ENCODE measurements around the gene TLK2.

The TLK2 gene

DNA sequence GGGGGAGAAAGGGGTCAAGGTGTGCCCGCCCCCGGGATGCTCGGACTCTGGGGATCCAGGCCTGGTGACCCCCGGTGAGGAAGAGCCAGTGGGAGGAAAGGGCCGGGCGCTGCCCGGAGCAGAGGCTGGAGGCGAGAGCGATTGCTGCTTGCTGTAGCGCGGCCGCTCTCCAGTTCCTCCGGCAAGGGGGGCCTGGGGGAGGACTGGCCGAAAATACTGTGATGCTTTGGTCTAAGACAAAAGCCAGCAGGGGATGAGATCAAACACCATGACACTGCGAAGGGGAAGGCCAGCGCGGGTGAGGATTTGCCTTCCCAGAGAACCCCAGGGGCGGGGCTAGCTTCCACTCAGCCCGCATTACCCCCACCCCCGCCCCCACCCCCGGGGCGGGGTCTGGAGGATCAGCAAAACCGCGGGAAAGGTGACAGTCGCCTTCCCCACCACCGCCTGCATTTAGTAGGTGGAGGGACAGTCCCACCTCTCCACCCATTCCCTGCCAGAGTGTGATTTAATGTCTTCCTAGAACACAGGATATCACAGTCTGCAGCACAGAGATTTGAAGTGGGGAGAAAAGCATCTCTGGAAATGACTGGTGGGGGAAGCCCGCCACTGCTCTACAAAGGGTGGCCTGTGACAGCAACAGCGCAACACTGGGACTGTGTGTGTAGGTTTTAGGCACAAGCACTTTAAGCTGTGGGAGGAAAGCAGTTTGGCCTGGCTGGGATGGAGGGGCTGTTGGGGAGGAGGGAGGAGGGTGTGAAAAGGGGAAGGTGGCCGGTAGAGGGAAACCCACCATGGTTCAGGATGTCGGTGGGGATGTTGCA is 174.6 kb downstream of the TLK2 start:
- H3K9me3 ChIP-seq (ENCODE audit: control insufficient read depth, low read depth, low read length), result no peaks in the 10 kb centered on the region
- H3K27me3 ChIP-seq (ENCODE audit: control insufficient read depth, insufficient read depth, low read length), result peaks cover 8% of the 10 kb centered on the region
- H3K4me3 ChIP-seq (ENCODE audit: low read length), result peak overlapping the region; percentile 65
- peaks cover 20% of the 10 kb centered on the region for H3K4me1 ChIP-seq (ENCODE audit: control insufficient read depth, low read depth, low read length)
- H3K36me3 ChIP-seq (ENCODE audit: control insufficient read depth, low read depth, low read length), result no peaks in the 10 kb centered on the region
- H3K27ac ChIP-seq (ENCODE audit: low read length), result no peak overlapping the region
- H3K9ac ChIP-seq (ENCODE audit: low read length), result peak overlapping the region; percentile 63

DNA sequence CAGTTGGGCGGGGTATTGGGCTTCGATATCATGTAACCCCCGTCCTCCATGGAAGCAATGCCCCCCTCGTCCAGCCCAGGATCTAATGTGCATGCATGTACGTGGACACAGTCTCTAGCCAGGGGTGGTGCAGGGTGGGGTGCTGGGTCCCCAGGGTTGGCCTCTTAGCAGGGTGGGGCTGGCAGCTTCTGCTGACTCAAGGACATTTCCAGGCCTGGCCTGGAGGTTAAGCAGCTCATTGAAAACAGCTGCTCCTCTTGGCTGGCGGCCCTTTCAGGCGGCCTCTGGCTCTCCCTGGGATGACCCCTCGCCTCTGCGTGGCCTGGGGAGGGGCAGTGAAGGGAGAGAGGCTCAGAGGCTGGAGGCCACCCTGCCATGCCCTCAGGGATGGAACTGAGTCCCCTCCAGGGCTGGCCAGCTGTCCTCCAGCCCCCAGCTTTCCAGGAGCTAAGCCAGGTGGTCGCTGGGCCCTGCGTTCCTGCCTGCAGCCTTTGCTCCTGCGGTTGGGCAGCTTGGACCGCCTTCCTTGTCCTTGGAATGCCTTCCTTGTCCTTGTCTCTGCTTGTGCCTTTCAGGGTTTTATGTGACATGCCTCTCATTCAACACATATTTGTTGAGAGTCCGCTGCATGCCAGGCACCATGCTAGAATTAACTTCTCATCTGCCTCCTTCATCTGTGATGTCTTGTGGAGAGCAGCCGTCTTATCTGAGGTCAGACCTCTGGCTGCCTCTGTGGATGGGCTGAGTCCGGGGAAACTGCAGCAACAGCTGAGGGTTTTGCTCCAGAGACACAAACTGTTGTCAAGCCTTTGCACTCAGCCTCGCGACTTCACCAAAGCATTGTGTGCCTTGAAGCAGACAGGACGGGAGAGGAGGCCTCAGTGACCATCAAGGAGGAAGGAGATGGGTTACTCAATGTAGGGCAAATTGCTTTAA is 175.5 kb downstream of the TLK2 start:
- Histone ChIP-seq H3K9ac (ENCODE audit: low read length) (no peak overlapping the region), H3K36me3 (ENCODE audit: control insufficient read depth, low read depth, low read length) (no peaks in the 10 kb centered on the region)

DNA sequence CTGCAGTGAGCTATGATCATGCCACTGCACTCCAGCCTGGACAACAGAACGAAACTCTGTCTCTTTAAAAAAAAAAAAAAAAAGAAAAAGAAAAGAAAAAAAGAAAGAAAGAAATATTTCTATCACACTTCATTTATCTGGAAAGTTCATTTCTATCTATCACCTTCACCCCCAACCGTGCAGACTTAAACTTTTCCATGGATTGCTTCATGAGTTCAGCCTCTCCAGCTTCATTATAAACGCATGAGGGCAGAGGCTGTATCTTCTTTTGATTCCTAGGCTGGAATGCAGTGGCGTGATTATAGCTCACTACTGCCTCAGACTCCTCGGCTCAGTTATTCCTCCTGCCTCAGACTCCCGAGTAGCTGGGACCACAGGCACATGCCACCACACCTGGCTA is 177.0 kb downstream of the TLK2 start:
- Histone ChIP-seq H3K4me3 (ENCODE audit: low read length) (no peak overlapping the region), H3K27me3 (ENCODE audit: control insufficient read depth, insufficient read depth, low read length) (peaks cover 8% of the 10 kb centered on the region), H3K36me3 (ENCODE audit: control insufficient read depth, low read depth, low read length) (no peaks in the 10 kb centered on the region), H3K9ac (ENCODE audit: low read length) (no peak overlapping the region), H3K9me3 (ENCODE audit: control insufficient read depth, low read depth, low read length) (no peaks in the 10 kb centered on the region), H3K4me1 (ENCODE audit: control insufficient read depth, low read depth, low read length) (peaks cover 15% of the 10 kb centered on the region), H3K27ac (ENCODE audit: low read length) (no peak overlapping the region)

More for the DNA sequence above, 175.5 kb downstream of the TLK2 start:
- peaks cover 8% of the 10 kb centered on the region for H3K27me3 ChIP-seq (ENCODE audit: control insufficient read depth, insufficient read depth, low read length)
- no peaks in the 10 kb centered on the region for H3K9me3 ChIP-seq (ENCODE audit: control insufficient read depth, low read depth, low read length)
- H3K4me1 ChIP-seq (ENCODE audit: control insufficient read depth, low read depth, low read length), result peaks cover 15% of the 10 kb centered on the region
- H3K4me3 ChIP-seq (ENCODE audit: low read length), result no peak overlapping the region
- no peak overlapping the region for H3K27ac ChIP-seq (ENCODE audit: low read length)

DNA sequence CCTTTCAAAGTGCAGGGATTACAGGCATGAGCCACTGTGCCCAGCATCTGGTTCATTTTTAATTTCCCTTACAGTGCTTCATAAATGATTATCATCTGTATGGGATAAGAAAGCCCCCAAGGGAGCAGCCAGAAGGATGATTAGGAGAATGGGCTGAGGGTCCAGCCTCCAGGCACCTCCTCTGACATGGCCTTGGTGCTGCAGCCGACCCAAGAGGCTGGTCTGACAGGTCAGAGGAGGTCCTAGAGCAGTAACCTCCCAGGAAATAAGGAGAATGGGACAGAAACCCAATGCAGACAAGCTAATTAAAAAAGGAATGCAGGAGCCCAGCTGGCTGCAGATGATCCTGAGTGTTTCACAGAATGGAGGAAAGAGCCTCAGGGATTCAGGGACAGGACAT is 177.8 kb downstream of the TLK2 start:
- no peak overlapping the region for H3K9ac ChIP-seq (ENCODE audit: low read length)
- H3K27ac ChIP-seq (ENCODE audit: low read length), result no peak overlapping the region
- H3K4me1 ChIP-seq (ENCODE audit: control insufficient read depth, low read depth, low read length), result peaks cover 15% of the 10 kb centered on the region
- H3K36me3 ChIP-seq (ENCODE audit: control insufficient read depth, low read depth, low read length), result no peaks in the 10 kb centered on the region
- H3K4me3 ChIP-seq (ENCODE audit: low read length), result no peak overlapping the region
- H3K9me3 ChIP-seq (ENCODE audit: control insufficient read depth, low read depth, low read length), result no peaks in the 10 kb centered on the region
- H3K27me3 ChIP-seq (ENCODE audit: control insufficient read depth, insufficient read depth, low read length), result peaks cover 8% of the 10 kb centered on the region

DNA sequence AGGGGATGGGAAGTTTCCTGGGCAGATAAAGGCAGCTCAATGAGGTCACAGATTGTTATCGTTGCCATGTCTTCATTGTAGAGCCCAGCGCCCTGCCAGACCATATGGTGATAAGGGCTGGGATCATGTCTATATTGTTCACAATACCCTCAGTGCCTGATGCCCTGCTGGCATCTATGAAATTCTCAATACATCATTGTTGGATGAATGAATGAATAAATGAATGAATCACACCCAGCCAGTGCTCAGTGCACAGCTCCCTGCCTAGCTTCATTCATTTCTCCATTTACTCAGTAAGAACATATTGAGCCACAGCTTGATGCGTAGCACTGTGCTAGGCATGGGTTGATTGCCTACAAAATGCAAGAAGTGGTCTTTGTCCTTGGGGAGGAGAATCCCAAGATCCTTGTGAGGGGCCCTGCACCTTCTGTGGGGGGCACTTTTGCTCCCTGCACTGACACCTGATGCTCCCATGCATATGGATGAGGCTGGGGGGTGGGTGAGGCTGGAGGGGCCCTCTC is 178.6 kb downstream of the TLK2 start:
- peaks cover under 1% of the 10 kb centered on the region for H3K27me3 ChIP-seq (ENCODE audit: control insufficient read depth, insufficient read depth, low read length)
- no peak overlapping the region for H3K27ac ChIP-seq (ENCODE audit: low read length)
- no peak overlapping the region for H3K9ac ChIP-seq (ENCODE audit: low read length)
- H3K36me3 ChIP-seq (ENCODE audit: control insufficient read depth, low read depth, low read length), result no peaks in the 10 kb centered on the region
- H3K9me3 ChIP-seq (ENCODE audit: control insufficient read depth, low read depth, low read length), result no peaks in the 10 kb centered on the region
- H3K4me1 ChIP-seq (ENCODE audit: control insufficient read depth, low read depth, low read length), result peaks cover 11% of the 10 kb centered on the region
- H3K4me3 ChIP-seq (ENCODE audit: low read length), result no peak overlapping the region

DNA sequence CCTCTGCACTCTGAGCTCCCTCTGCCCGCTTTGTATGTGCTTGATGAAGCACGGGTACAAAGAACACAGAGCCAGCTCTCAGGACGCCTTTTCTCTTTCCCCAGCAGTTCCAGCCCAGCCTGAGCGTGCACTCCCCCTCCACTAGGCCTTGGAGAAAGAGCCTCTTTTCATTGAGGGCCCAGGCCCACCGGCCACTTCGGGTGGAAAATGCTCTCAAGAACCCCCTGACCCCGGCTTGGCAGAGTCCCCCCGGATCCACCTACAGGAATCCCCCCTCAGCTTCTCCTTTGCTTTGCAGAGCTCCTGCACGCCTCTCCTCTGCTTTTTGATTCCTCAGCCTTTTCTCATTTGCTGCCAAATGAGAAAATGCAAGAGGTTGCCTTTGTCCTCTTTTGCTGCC is 179.1 kb downstream of the TLK2 start:
- Histone ChIP-seq H3K4me1 (ENCODE audit: control insufficient read depth, low read depth, low read length) (peaks cover 10% of the 10 kb centered on the region), H3K27me3 (ENCODE audit: control insufficient read depth, insufficient read depth, low read length) (no peaks in the 10 kb centered on the region), H3K36me3 (ENCODE audit: control insufficient read depth, low read depth, low read length) (no peaks in the 10 kb centered on the region), H3K9me3 (ENCODE audit: control insufficient read depth, low read depth, low read length) (no peaks in the 10 kb centered on the region), H3K9ac (ENCODE audit: low read length) (no peak overlapping the region), H3K27ac (ENCODE audit: low read length) (no peak overlapping the region), H3K4me3 (ENCODE audit: low read length) (no peak overlapping the region)

DNA sequence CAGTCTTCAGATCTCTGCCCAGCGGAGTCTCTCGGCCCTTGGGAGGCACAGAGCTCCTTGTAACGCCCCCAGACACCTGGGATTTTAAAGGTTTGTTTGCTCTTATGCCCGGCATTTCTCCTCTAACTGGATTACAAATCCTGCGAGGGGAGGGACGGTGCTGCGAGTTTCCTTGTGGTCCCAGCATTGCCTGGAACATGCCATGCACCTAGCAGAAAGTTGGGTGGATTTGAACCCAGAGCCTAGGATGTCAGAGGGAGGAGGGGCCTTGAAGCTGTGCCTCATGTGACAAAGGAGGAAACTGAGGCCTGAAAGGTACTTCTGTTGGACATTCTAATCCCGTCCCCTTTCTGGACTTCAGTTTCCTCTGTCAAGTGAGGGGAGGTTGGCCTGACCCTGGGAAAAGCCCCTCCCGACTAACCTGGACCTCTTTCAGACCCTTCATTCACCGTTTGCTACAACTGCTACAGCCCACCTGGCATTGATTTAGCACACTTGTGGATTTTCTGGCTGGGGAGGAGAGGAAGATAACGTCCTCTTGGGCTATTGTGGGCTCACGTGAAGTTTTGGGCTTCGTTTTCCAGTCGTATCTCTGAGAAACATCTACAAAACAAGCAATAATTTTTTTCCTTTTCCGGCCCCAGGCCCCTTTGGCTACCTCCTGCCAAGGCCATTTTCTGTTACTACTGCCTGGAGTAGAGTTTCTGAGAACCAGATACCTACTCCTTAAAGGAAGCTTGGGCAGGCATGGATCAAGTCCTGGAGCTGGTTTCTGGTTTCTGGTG is 179.7 kb downstream of the TLK2 start:
- Histone ChIP-seq H3K27ac (ENCODE audit: low read length) (no peak overlapping the region), H3K4me1 (ENCODE audit: control insufficient read depth, low read depth, low read length) (peaks cover 9% of the 10 kb centered on the region), H3K27me3 (ENCODE audit: control insufficient read depth, insufficient read depth, low read length) (no peaks in the 10 kb centered on the region), H3K36me3 (ENCODE audit: control insufficient read depth, low read depth, low read length) (no peaks in the 10 kb centered on the region), H3K4me3 (ENCODE audit: low read length) (no peak overlapping the region), H3K9ac (ENCODE audit: low read length) (no peak overlapping the region), H3K9me3 (ENCODE audit: control insufficient read depth, low read depth, low read length) (no peaks in the 10 kb centered on the region)

DNA sequence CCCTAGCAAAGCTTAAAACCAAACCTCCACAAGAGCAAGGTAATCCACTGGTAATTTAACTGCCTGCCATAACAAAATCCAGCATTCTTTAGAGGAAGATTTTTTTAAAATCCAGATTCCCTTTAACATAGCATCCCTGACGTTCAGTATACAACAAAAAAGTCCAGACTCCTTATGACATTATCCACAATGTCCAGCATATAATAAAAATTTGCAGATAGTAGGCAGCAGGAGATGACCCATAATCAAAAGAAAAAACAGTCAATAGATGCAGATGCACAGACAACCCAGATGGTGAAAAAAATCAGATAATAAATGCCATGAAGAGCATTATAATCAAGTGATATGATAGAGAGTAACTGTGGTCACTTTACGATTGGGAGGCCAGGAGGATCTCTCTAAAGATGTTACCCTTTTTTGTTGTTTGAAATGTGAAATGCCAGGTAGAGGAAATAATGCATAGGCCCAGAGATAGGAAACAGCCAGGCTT is 182.0 kb downstream of the TLK2 start:
- H3K27me3 ChIP-seq (ENCODE audit: control insufficient read depth, insufficient read depth, low read length), result no peaks in the 10 kb centered on the region
- H3K4me3 ChIP-seq (ENCODE audit: low read length), result no peak overlapping the region
- H3K9me3 ChIP-seq (ENCODE audit: control insufficient read depth, low read depth, low read length), result no peaks in the 10 kb centered on the region
- H3K27ac ChIP-seq (ENCODE audit: low read length), result no peak overlapping the region
- H3K36me3 ChIP-seq (ENCODE audit: control insufficient read depth, low read depth, low read length), result no peaks in the 10 kb centered on the region
- no peaks in the 10 kb centered on the region for H3K4me1 ChIP-seq (ENCODE audit: control insufficient read depth, low read depth, low read length)
- H3K9ac ChIP-seq (ENCODE audit: low read length), result no peak overlapping the region

DNA sequence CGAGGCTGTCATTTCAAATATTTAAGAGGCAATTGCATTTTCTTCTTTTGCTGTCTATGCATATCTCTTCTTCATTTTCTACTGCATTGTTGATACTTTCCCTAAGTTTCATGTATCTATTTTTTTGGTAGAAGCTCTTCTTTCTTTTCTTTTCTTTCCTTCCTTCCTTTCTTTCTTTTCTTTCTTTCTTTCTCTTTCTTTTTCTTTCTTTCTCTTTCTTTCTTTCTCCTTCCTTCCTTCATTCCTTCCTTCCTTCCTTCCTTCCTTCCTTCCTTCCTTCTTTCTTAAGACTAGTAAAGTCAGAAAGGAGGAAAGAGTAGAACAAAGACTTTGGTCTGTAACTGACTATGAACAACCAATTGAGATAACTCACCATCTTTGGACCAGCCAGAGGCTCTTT is 182.7 kb downstream of the TLK2 start:
- H3K9ac ChIP-seq (ENCODE audit: low read length), result no peak overlapping the region
- H3K27me3 ChIP-seq (ENCODE audit: control insufficient read depth, insufficient read depth, low read length), result no peaks in the 10 kb centered on the region
- no peaks in the 10 kb centered on the region for H3K9me3 ChIP-seq (ENCODE audit: control insufficient read depth, low read depth, low read length)
- H3K4me3 ChIP-seq (ENCODE audit: low read length), result no peak overlapping the region
- no peaks in the 10 kb centered on the region for H3K4me1 ChIP-seq (ENCODE audit: control insufficient read depth, low read depth, low read length)
- H3K27ac ChIP-seq (ENCODE audit: low read length), result no peak overlapping the region
- no peaks in the 10 kb centered on the region for H3K36me3 ChIP-seq (ENCODE audit: control insufficient read depth, low read depth, low read length)

DNA sequence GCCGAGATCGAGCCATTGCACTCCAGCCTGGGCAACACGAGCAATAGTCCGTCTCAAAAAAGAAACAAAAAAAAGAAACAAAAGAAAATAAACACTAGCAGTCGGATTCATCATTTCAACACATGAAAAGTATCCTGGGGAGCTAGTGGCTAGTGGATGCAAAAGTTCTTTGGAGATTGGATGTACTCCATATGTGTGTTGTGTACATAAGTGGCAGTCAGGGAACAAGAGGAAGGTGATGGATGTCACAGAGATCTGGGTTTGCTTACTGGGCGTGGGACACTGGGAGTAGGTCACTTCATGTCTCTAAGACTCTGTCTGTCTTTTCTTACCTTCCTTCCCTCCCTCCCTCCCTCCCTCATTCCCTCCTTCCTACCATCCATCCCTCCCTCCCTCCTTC is 184.2 kb downstream of the TLK2 start:
- H3K4me3 ChIP-seq (ENCODE audit: low read length), result no peak overlapping the region
- no peaks in the 10 kb centered on the region for H3K9me3 ChIP-seq (ENCODE audit: control insufficient read depth, low read depth, low read length)
- H3K4me1 ChIP-seq (ENCODE audit: control insufficient read depth, low read depth, low read length), result no peaks in the 10 kb centered on the region
- H3K9ac ChIP-seq (ENCODE audit: low read length), result no peak overlapping the region
- no peaks in the 10 kb centered on the region for H3K36me3 ChIP-seq (ENCODE audit: control insufficient read depth, low read depth, low read length)
- H3K27me3 ChIP-seq (ENCODE audit: control insufficient read depth, insufficient read depth, low read length), result no peaks in the 10 kb centered on the region
- H3K27ac ChIP-seq (ENCODE audit: low read length), result no peak overlapping the region

Data from iPS-18a (cell line).